Osteocyte (in vitro differentiated cells): Measurements from ENCODE around the gene TDP2. TPM values are rescaled to one million over a fixed set of nuclear protein-coding genes. Genes with fewer than 3 reads are reported as not detected.
"Not testable (repeated sequence)": the region's sequence is repeated elsewhere in the genome, so short reads cannot be mapped to it uniquely, and the experiment has no call there.

Source experiments
- DNase-seq: peaks from one replicate; pipeline ENCODE4 v3.0.0; 2021; ENCODE audit warnings: mixed read lengths; ENCODE audit not compliant: unreplicated experiment; ENCODE audit errors: extremely low spot score
- H3K27ac Mint-ChIP-seq: one replicate; pipeline ENCODE4 v1.8.0; 2021; ENCODE audit warnings: mild to moderate bottlenecking, mixed read lengths; ENCODE audit not compliant: unreplicated experiment
- H3K27me3 Mint-ChIP-seq: one replicate; pipeline ENCODE4 v1.8.0; 2021; ENCODE audit warnings: mixed read lengths; ENCODE audit not compliant: unreplicated experiment
- H3K36me3 Mint-ChIP-seq: one replicate; pipeline ENCODE4 v1.8.0; 2021; ENCODE audit warnings: mixed read lengths; ENCODE audit not compliant: unreplicated experiment
- H3K4me1 Mint-ChIP-seq: one replicate; pipeline ENCODE4 v1.8.0; 2021; ENCODE audit warnings: mixed read lengths; ENCODE audit not compliant: unreplicated experiment
- H3K4me3 Mint-ChIP-seq: one replicate; pipeline ENCODE4 v1.8.0; 2021; ENCODE audit warnings: mild to moderate bottlenecking, moderate library complexity, mixed read lengths; ENCODE audit not compliant: unreplicated experiment
- H3K9me3 Mint-ChIP-seq: one replicate; pipeline ENCODE4 v1.8.0; 2021; ENCODE audit warnings: mixed read lengths; ENCODE audit not compliant: unreplicated experiment
- CTCF ChIP-seq: fragments of 200-600 bp; sonication (generic); IDR thresholded peaks from 2 replicates; pipeline ENCODE4 v1.5.0; 2021; ENCODE audit warnings: antibody characterized with exemption, mild to moderate bottlenecking, moderate library complexity
- total RNA-seq: library from RNA; stranded (reverse); gene quantifications from 2 replicates; pipeline ENCODE4 v1.2.1, GENCODE V29; 2021

The TDP2 gene
- total RNA-seq, 1 donor from 2014 or later: 31.5 TPM

GRCh38 chr6:24668997-24669361 lies 2.3 kb upstream of the TDP2 start:
- Mint-ChIP-seq H3K9me3 (peaks cover 12% of the 10 kb centered on the region), H3K4me1 (peaks cover 26% of the 10 kb centered on the region), H3K27ac (peak overlapping the region; percentile 28), H3K36me3 (peaks cover 20% of the 10 kb centered on the region), H3K4me3 (no peak overlapping the region), H3K27me3 (no peaks in the 10 kb centered on the region)
- DNase-seq: no peak
- TF ChIP-seq CTCF: no peak

- not testable (repeated sequence) for H3K27me3 Mint-ChIP-seq, DNase-seq, H3K9me3 Mint-ChIP-seq, H3K27ac Mint-ChIP-seq
- Mint-ChIP-seq H3K36me3 (peaks cover 26% of the 10 kb centered on the region), H3K4me3 (peak overlapping the region; percentile 91), H3K4me1 (peaks cover 26% of the 10 kb centered on the region)
Measured at GRCh38 chr6:24668066-24668996, 1.6 kb upstream of the TDP2 start.

- Mint-ChIP-seq H3K27me3 (no peaks in the 10 kb centered on the region), H3K4me3 (peak overlapping the region; percentile 91), H3K9me3 (peaks cover 9% of the 10 kb centered on the region), H3K4me1 (peaks cover 26% of the 10 kb centered on the region), H3K36me3 (peaks cover 29% of the 10 kb centered on the region), H3K27ac (peak overlapping the region; percentile 99)
- no peak for DNase-seq
- no peak for TF ChIP-seq CTCF
Measured at GRCh38 chr6:24667378-24667803, 692 bp upstream of the TDP2 start.

- peaks cover 32% of the 10 kb centered on the region for H3K36me3 Mint-ChIP-seq
- no peak for DNase-seq
- peaks cover 9% of the 10 kb centered on the region for H3K9me3 Mint-ChIP-seq
- H3K27ac Mint-ChIP-seq: peak overlapping the region; percentile 99
- TF ChIP-seq CTCF: no peak
- no peaks in the 10 kb centered on the region for H3K27me3 Mint-ChIP-seq
- peaks cover 26% of the 10 kb centered on the region for H3K4me1 Mint-ChIP-seq
- H3K4me3 Mint-ChIP-seq: peak overlapping the region; percentile 91
Measured at GRCh38 chr6:24666097-24666640, 530 bp downstream of the TDP2 start.

GRCh38 chr6:24664046-24664987 lies 2.4 kb downstream of the TDP2 start:
- no peaks in the 10 kb centered on the region for H3K27me3 Mint-ChIP-seq
- H3K27ac Mint-ChIP-seq: no peak overlapping the region
- no peak for TF ChIP-seq CTCF
- no peak for DNase-seq
- no peaks in the 10 kb centered on the region for H3K9me3 Mint-ChIP-seq
- peaks cover 26% of the 10 kb centered on the region for H3K4me1 Mint-ChIP-seq
- H3K4me3 Mint-ChIP-seq: peak overlapping the region; percentile 5
- H3K36me3 Mint-ChIP-seq: peaks cover 25% of the 10 kb centered on the region
